HL-60 (cell line): Measurements from ENCODE around the gene DUS2.

Source experiments
- GABPA ChIP-seq: IDR thresholded peaks from 2 replicates; pipeline ENCODE4 v1.6.1; 2012; ENCODE audit warnings: low read depth
- POLR2AphosphoS5 ChIP-seq: IDR thresholded peaks from 2 replicates; pipeline ENCODE4 v1.6.1; 2012; ENCODE audit warnings: low read depth
- TF ChIP-seq, protein P1 (sequence below): IDR thresholded peaks from one replicate; pipeline ENCODE4 v1.5.1; 2011; ENCODE audit warnings: low read length, control low read depth, inconsistent platforms; ENCODE audit not compliant: insufficient read depth
- TF ChIP-seq, protein P2 (sequence below): IDR thresholded peaks from 2 replicates; pipeline ENCODE4 v1.6.1; 2012; ENCODE audit warnings: low read depth; ENCODE audit not compliant: insufficient replicate concordance

- TF ChIP-seq, protein P1, sequence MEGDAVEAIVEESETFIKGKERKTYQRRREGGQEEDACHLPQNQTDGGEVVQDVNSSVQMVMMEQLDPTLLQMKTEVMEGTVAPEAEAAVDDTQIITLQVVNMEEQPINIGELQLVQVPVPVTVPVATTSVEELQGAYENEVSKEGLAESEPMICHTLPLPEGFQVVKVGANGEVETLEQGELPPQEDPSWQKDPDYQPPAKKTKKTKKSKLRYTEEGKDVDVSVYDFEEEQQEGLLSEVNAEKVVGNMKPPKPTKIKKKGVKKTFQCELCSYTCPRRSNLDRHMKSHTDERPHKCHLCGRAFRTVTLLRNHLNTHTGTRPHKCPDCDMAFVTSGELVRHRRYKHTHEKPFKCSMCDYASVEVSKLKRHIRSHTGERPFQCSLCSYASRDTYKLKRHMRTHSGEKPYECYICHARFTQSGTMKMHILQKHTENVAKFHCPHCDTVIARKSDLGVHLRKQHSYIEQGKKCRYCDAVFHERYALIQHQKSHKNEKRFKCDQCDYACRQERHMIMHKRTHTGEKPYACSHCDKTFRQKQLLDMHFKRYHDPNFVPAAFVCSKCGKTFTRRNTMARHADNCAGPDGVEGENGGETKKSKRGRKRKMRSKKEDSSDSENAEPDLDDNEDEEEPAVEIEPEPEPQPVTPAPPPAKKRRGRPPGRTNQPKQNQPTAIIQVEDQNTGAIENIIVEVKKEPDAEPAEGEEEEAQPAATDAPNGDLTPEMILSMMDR: no peak
- no peak for TF ChIP-seq POLR2AphosphoS5
- TF ChIP-seq GABPA: no peak
- TF ChIP-seq, protein P2, sequence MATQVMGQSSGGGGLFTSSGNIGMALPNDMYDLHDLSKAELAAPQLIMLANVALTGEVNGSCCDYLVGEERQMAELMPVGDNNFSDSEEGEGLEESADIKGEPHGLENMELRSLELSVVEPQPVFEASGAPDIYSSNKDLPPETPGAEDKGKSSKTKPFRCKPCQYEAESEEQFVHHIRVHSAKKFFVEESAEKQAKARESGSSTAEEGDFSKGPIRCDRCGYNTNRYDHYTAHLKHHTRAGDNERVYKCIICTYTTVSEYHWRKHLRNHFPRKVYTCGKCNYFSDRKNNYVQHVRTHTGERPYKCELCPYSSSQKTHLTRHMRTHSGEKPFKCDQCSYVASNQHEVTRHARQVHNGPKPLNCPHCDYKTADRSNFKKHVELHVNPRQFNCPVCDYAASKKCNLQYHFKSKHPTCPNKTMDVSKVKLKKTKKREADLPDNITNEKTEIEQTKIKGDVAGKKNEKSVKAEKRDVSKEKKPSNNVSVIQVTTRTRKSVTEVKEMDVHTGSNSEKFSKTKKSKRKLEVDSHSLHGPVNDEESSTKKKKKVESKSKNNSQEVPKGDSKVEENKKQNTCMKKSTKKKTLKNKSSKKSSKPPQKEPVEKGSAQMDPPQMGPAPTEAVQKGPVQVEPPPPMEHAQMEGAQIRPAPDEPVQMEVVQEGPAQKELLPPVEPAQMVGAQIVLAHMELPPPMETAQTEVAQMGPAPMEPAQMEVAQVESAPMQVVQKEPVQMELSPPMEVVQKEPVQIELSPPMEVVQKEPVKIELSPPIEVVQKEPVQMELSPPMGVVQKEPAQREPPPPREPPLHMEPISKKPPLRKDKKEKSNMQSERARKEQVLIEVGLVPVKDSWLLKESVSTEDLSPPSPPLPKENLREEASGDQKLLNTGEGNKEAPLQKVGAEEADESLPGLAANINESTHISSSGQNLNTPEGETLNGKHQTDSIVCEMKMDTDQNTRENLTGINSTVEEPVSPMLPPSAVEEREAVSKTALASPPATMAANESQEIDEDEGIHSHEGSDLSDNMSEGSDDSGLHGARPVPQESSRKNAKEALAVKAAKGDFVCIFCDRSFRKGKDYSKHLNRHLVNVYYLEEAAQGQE: no peak
Measured at GRCh38 chr16:68087688-68088087, 64.6 kb downstream of the DUS2 start.
